HCT116 (cell line): Measurements from ENCODE around the gene MBD3. TPM values are rescaled to one million over a fixed set of nuclear protein-coding genes. Genes with fewer than 3 reads are reported as not detected.

Experiments
- ATAC-seq: fragments of 200-7000 bp; cut with Tn5 transposase; 2 replicates; pipeline ENCODE4 v1.9.1; 2020; ENCODE audit warnings: mild to moderate bottlenecking, moderate library complexity
- BruUV-seq: library from RNA; stranded (reverse); fragments of 400-500 nt; replicated peaks from 2 replicates; lab custom pipeline; 2021; lab: Mats Ljungman, UMichigan
- CTCF ChIA-PET: fragments of 300-600 bp; sonication (Branson Sonifier 250); formaldehyde crosslinking; loops from one replicate; lab custom pipeline; 2021; ENCODE audit warnings: antibody characterized with exemption; lab: Charles Lee
- POLR2A ChIA-PET: fragments of 300-600, 350-600 bp; sonication (Branson Sonifier 250); formaldehyde crosslinking; loops from one replicate; lab custom pipeline; 2021; ENCODE audit warnings: antibody characterized with exemption; lab: Charles Lee
- RAD21 ChIA-PET, 2 experiments: fragments of 300-600 bp; sonication (Branson Sonifier 250); formaldehyde crosslinking; loops; one replicate each; lab custom pipeline; 2023; ENCODE audit warnings: low total read pairs in 2 of 2; ENCODE audit not compliant: uncharacterized antibody in 2 of 2, unreplicated experiment in 2 of 2, low non-redundant PET in 1 of 2; lab: Charles Lee
- DNase-seq: peaks from one replicate; pipeline ENCODE4 v3.0.0-alpha.2; 2010; ENCODE audit warnings: low read depth, low spot score
- H2AFZ ChIP-seq: fragments of 200-600 bp; shearing (Covaris generic), sonication (generic); 2 replicates; pipeline ENCODE4 v1.6.1; 2017; ENCODE audit warnings: low read depth, mixed run types, mixed read lengths, antibody characterized with exemption, low read length; ENCODE audit not compliant: poor library complexity, severe bottlenecking
- H3K27ac ChIP-seq: 2 replicates; pipeline ENCODE4 v1.5.1; 2012; ENCODE audit warnings: low read depth, low read length
- H3K27me3 ChIP-seq: fragments of 200-600 bp; sonication (generic); 2 replicates; pipeline ENCODE4 v1.6.1; 2016; ENCODE audit warnings: mixed run types, low read length, mixed read lengths; ENCODE audit not compliant: insufficient read depth
- H3K36me3 ChIP-seq, 2 experiments: fragments of 200-500 bp in 1 of 2; fragments of 200-600 bp in 1 of 2; sonication (Bioruptor generic) in 1 of 2; sonication (generic) in 1 of 2; 2 replicates each; pipeline versions ENCODE4 v1.5.1 to v1.6.1; 2014 to 2016; ENCODE audit warnings: low read length in 2 of 2, inconsistent platforms in 1 of 2, mixed read lengths in 1 of 2, mixed run types in 1 of 2; ENCODE audit not compliant: insufficient read depth in 2 of 2, control insufficient read depth in 1 of 2
- H3K4me1 ChIP-seq, 2 experiments: fragments of 200-600 bp in 1 of 2; sonication (generic) in 1 of 2; 2 replicates each; pipeline versions ENCODE4 v1.5.1 to v1.6.1; 2012 to 2017; ENCODE audit warnings: low read length in 2 of 2, inconsistent platforms in 1 of 2, mild to moderate bottlenecking in 1 of 2, mixed read lengths in 1 of 2, mixed run types in 1 of 2, moderate library complexity in 1 of 2; ENCODE audit not compliant: insufficient read depth in 2 of 2, control insufficient read depth in 1 of 2
- H3K4me2 ChIP-seq: fragments of 200-600 bp; sonication (generic); 2 replicates; pipeline ENCODE4 v1.6.1; 2017; ENCODE audit warnings: mixed run types, low read length, mixed read lengths
- H3K4me3 ChIP-seq, 2 experiments: fragments of 200-600 bp in 1 of 2; sonication (generic) in 1 of 2; replicated peaks in 1 of 2; 2 replicates each; pipeline ENCODE4 v1.5.1; 2011 to 2016; ENCODE audit warnings: low read length in 2 of 2, control low read depth in 1 of 2, low read depth in 1 of 2, mild to moderate bottlenecking in 1 of 2, mixed read lengths in 1 of 2, mixed run types in 1 of 2
- H3K79me2 ChIP-seq: fragments of 200-600 bp; sonication (generic); 2 replicates; pipeline ENCODE4 v1.6.1; 2017; ENCODE audit warnings: mild to moderate bottlenecking, mixed run types, low read length, moderate library complexity, mixed read lengths; ENCODE audit not compliant: insufficient read depth
- H3K9ac ChIP-seq: fragments of 200-600 bp; sonication (generic); 2 replicates; pipeline ENCODE4 v1.6.1; 2016; ENCODE audit warnings: low read length, mixed read lengths
- H3K9me2 ChIP-seq: fragments of 200-600 bp; sonication (generic), shearing (Covaris generic); 2 replicates; pipeline ENCODE4 v1.6.1; 2017; ENCODE audit warnings: mixed run types, mild to moderate bottlenecking, moderate library complexity; ENCODE audit not compliant: insufficient read depth
- H3K9me3 ChIP-seq, 2 experiments: fragments of 200-500 bp in 1 of 2; fragments of 200-600 bp in 1 of 2; sonication (Bioruptor generic) in 1 of 2; sonication (generic) in 1 of 2; 2 replicates each; pipeline ENCODE4 v1.6.1; 2014 to 2017; ENCODE audit warnings: low read length in 2 of 2, mixed read lengths in 2 of 2, inconsistent platforms in 1 of 2, low read depth in 1 of 2, mild to moderate bottlenecking in 1 of 2, mixed run types in 1 of 2, moderate library complexity in 1 of 2; ENCODE audit not compliant: control insufficient read depth in 1 of 2, insufficient read depth in 1 of 2
- H4K20me1 ChIP-seq: fragments of 200-600 bp; sonication (generic), shearing (Covaris generic); 2 replicates; pipeline ENCODE4 v1.6.1; 2017; ENCODE audit warnings: mixed run types, mild to moderate bottlenecking, moderate library complexity; ENCODE audit not compliant: insufficient read depth
- CBX3 ChIP-seq: IDR thresholded peaks from 2 replicates; pipeline ENCODE4 v1.6.1; 2012; ENCODE audit warnings: low read depth
- EGR1 ChIP-seq: IDR thresholded peaks from 2 replicates; pipeline ENCODE4 v1.6.1; 2012; ENCODE audit warnings: low read depth
- FOSL1 ChIP-seq: IDR thresholded peaks from 2 replicates; pipeline ENCODE4 v1.6.1; 2012; ENCODE audit warnings: low read depth
- JUND ChIP-seq: IDR thresholded peaks from 2 replicates; pipeline ENCODE4 v1.6.1; 2012
- POLR2AphosphoS5 ChIP-seq: IDR thresholded peaks from 2 replicates; pipeline ENCODE4 v1.6.1; 2011; ENCODE audit warnings: mild to moderate bottlenecking, low read depth, low read length, moderate library complexity
- SIN3A ChIP-seq: IDR thresholded peaks from 2 replicates; pipeline ENCODE4 v1.6.1; 2012; ENCODE audit warnings: low read depth
- SP1 ChIP-seq: IDR thresholded peaks from 2 replicates; pipeline ENCODE4 v1.6.1; 2012; ENCODE audit warnings: low read depth
- SRF ChIP-seq: IDR thresholded peaks from 2 replicates; pipeline ENCODE4 v1.6.1; 2012; ENCODE audit warnings: low read depth
- TCF7L2 ChIP-seq: IDR thresholded peaks from 2 replicates; pipeline ENCODE4 v1.7.0; 2011; ENCODE audit warnings: borderline replicate concordance, inconsistent platforms; ENCODE audit not compliant: insufficient read depth, insufficient read length; ENCODE audit errors: extremely low read depth
- ZFX ChIP-seq: fragments of 450-650 bp; IDR thresholded peaks from 2 replicates; pipeline ENCODE4 v1.6.1; 2017
- intact Hi-C: fragments of 100-400 bp; cut with micrococcal nuclease; formaldehyde crosslinking; loops from 2 replicates; pipeline ENCODE4 v1.10.0; 2022
- total RNA-seq: library from RNA; stranded (reverse); gene quantifications from one replicate; pipeline ENCODE4 v1.2.1, GENCODE V29; 2021; ENCODE audit not compliant: unreplicated experiment
- TF ChIP-seq, protein P1 (sequence below): IDR thresholded peaks from 2 replicates; pipeline ENCODE4 v1.6.1; 2012; ENCODE audit warnings: low read depth
- TF ChIP-seq, protein P2 (sequence below): IDR thresholded peaks from 2 replicates; pipeline ENCODE4 v1.6.1; 2012
- TF ChIP-seq, protein P3 (sequence below): IDR thresholded peaks from 2 replicates; pipeline ENCODE4 v1.6.1; 2012

MBD3 gene
- total RNA-seq, 1 experiment from 2014 or later = 85.7 TPM

DNA sequence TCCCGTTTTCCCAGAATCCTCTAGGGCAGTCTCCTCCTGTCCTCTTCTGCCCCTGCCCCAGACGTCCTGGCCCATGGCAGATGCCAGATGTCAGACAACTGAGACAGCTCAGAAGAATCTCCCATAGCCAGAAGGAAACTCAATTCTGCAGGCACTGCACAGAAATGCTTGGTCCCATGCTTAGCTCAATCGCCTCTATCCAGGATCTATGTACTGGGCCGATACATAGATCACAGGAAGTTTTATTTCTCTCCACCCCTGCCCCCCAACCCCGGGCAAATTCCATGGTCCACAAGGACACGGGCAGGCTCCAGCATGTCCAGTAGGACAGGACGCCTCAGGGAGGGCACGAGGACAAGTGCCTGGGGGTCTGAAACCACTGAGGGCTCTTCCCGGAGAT lies 4.8 kb downstream of the MBD3 start:
- H2AFZ ChIP-seq = no peak overlapping the region
- intact Hi-C loops = no loop called here
- peaks cover 63% of the 10 kb centered on the region for H3K79me2 ChIP-seq
- CTCF ChIA-PET = interaction anchor here (1.1 to 1.7 kb wide), 2 partner anchors 42 to 250 kb away, joined by 3 to 7 read pairs; no protein-coding TSS in a partner anchor
- H3K9ac ChIP-seq = peak overlapping the region; percentile 17
- ATAC-seq (no peak), DNase-seq (no peak)
- POLR2A ChIA-PET = interaction anchor here (1.3 to 1.7 kb wide), 2 partner anchors 9 to 14 kb away, joined by 3 to 5 read pairs; no protein-coding TSS in a partner anchor
- RAD21 ChIA-PET = interaction anchor here in 1 of 2 experiments (0.5 to 0.6 kb wide), 2 partner anchors 12 to 29 kb away, joined by 3 to 6 read pairs; no protein-coding TSS in a partner anchor
- no peaks in the 10 kb centered on the region for H4K20me1 ChIP-seq
- H3K9me2 ChIP-seq = no peaks in the 10 kb centered on the region
- no peak for TF ChIP-seq SP1
- no peak for TF ChIP-seq CBX3
- no peak for TF ChIP-seq ZFX
- no peak; the same call in 1 of the 2 replicates for TF ChIP-seq POLR2AphosphoS5
- TF ChIP-seq, protein P1, sequence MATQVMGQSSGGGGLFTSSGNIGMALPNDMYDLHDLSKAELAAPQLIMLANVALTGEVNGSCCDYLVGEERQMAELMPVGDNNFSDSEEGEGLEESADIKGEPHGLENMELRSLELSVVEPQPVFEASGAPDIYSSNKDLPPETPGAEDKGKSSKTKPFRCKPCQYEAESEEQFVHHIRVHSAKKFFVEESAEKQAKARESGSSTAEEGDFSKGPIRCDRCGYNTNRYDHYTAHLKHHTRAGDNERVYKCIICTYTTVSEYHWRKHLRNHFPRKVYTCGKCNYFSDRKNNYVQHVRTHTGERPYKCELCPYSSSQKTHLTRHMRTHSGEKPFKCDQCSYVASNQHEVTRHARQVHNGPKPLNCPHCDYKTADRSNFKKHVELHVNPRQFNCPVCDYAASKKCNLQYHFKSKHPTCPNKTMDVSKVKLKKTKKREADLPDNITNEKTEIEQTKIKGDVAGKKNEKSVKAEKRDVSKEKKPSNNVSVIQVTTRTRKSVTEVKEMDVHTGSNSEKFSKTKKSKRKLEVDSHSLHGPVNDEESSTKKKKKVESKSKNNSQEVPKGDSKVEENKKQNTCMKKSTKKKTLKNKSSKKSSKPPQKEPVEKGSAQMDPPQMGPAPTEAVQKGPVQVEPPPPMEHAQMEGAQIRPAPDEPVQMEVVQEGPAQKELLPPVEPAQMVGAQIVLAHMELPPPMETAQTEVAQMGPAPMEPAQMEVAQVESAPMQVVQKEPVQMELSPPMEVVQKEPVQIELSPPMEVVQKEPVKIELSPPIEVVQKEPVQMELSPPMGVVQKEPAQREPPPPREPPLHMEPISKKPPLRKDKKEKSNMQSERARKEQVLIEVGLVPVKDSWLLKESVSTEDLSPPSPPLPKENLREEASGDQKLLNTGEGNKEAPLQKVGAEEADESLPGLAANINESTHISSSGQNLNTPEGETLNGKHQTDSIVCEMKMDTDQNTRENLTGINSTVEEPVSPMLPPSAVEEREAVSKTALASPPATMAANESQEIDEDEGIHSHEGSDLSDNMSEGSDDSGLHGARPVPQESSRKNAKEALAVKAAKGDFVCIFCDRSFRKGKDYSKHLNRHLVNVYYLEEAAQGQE = no peak
- H3K27ac ChIP-seq = peak overlapping the region; percentile 59
- peaks cover 33 to 56% of the 10 kb centered on the region in 2 experiments for H3K4me1 ChIP-seq
- no peaks in the 10 kb centered on the region for H3K9me3 ChIP-seq
- H3K4me2 ChIP-seq = peak overlapping the region; percentile 63
- no peak overlapping the region for H3K4me3 ChIP-seq
- BruUV-seq = no TSS peak
- no peaks in the 10 kb centered on the region for H3K27me3 ChIP-seq
- H3K36me3 ChIP-seq = 0 out of 4 replicates have a peak, but pooled peaks cover 0 to 5% of the 10 kb centered on the region in 2 experiments

DNA sequence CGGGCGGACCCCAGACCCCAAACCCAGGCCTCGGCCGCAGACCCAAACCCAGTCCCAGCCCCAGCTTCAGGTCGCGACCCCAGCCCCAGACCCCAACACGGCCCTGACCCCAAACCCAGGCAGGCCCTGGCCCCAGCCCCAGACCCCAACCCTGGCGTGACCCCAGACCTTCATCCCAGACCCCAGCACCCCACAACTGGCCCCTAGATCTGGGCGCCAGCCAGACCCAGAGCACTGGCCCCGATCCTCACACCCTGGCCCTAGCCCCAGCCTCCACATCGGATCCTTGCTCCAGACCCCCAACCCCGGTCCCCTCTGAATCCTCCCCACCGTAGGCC lies 7.5 kb downstream of the MBD3 start:
- Histone ChIP-seq H2AFZ (no peak overlapping the region), H3K27me3 (no peaks in the 10 kb centered on the region), H3K9me3 (no peaks in the 10 kb centered on the region), H3K4me1 (peaks cover 27 to 44% of the 10 kb centered on the region in 2 experiments), H3K9me2 (no peaks in the 10 kb centered on the region), H3K9ac (no peak overlapping the region), H3K4me3 (no peak overlapping the region), H3K79me2 (peaks cover 43% of the 10 kb centered on the region), H3K4me2 (no peak overlapping the region), H4K20me1 (no peaks in the 10 kb centered on the region), H3K36me3 (peaks cover 0 to 10% of the 10 kb centered on the region in 2 experiments; a peak in 1 of 4 replicates), H3K27ac (no peak overlapping the region)
- intact Hi-C loops = no loop called here
- BruUV-seq = no TSS peak
- ChIA-PET CTCF (no interaction called here), RAD21 (no interaction called here), POLR2A (no interaction called here)
- no peak for ATAC-seq
- no peak for DNase-seq
- TF ChIP-seq SRF (no peak), SP1 (no peak), CBX3 (no peak), SIN3A (no peak), JUND (no peak), EGR1 (no peak), TCF7L2 (no peak), FOSL1 (no peak)
- TF ChIP-seq, protein P2, sequence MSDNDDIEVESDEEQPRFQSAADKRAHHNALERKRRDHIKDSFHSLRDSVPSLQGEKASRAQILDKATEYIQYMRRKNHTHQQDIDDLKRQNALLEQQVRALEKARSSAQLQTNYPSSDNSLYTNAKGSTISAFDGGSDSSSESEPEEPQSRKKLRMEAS = no peak
- TF ChIP-seq, protein P1 = no peak
- TF ChIP-seq, protein P3, sequence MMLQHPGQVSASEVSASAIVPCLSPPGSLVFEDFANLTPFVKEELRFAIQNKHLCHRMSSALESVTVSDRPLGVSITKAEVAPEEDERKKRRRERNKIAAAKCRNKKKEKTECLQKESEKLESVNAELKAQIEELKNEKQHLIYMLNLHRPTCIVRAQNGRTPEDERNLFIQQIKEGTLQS = no peak
